Endodermal cell (in vitro differentiated cells): ENCODE measurements around the gene DPF3. TPM values are rescaled to one million over a fixed set of nuclear protein-coding genes. Genes with fewer than 3 reads are reported as not detected.

Experiments used
- DNase-seq: peaks from one replicate; pipeline ENCODE4 v3.0.0-alpha.2; 2017
- H3K27ac ChIP-seq: 2 replicates; pipeline ENCODE4 v1.5.1; 2013; ENCODE audit warnings: mild to moderate bottlenecking, low read depth, low read length, moderate library complexity
- H3K27me3 ChIP-seq: 2 replicates; pipeline ENCODE4 v1.6.1; 2013; ENCODE audit warnings: mild to moderate bottlenecking, low read length, moderate library complexity; ENCODE audit not compliant: insufficient read depth, control insufficient read depth, poor library complexity, severe bottlenecking
- H3K36me3 ChIP-seq: 2 replicates; pipeline ENCODE4 v1.7.0; 2013; ENCODE audit warnings: mild to moderate bottlenecking, low read length, moderate library complexity; ENCODE audit not compliant: control insufficient read depth, insufficient read depth
- H3K4me1 ChIP-seq: one replicate; pipeline ENCODE4 v1.7.0; 2013; ENCODE audit warnings: low read length; ENCODE audit not compliant: control insufficient read depth, insufficient read depth
- H3K4me3 ChIP-seq: 2 replicates; pipeline ENCODE4 v1.5.1; 2013; ENCODE audit warnings: mild to moderate bottlenecking, low read length, moderate library complexity
- H3K9ac ChIP-seq: 2 replicates; pipeline ENCODE4 v1.6.1; 2013; ENCODE audit warnings: mild to moderate bottlenecking, low read length, moderate library complexity; ENCODE audit not compliant: poor library complexity, severe bottlenecking; ENCODE audit errors: extremely low read depth
- H3K9me3 ChIP-seq: 2 replicates; pipeline ENCODE4 v1.6.1; 2013; ENCODE audit warnings: mild to moderate bottlenecking, low read length, moderate library complexity; ENCODE audit not compliant: control insufficient read depth
- H3K27ac Mint-ChIP-seq: 2 replicates; pipeline ENCODE4 v1.8.0; 2020; ENCODE audit warnings: mixed read lengths
- H3K27me3 Mint-ChIP-seq: 2 replicates; pipeline ENCODE4 v1.8.0; 2021; ENCODE audit warnings: mild to moderate bottlenecking, mixed read lengths; ENCODE audit not compliant: insufficient read depth
- H3K36me3 Mint-ChIP-seq: 2 replicates; pipeline ENCODE4 v1.8.0; 2020; ENCODE audit warnings: low read depth, mixed read lengths
- H3K4me1 Mint-ChIP-seq: 2 replicates; pipeline ENCODE4 v1.8.0; 2020; ENCODE audit warnings: mixed read lengths
- H3K4me3 Mint-ChIP-seq: 2 replicates; pipeline ENCODE4 v1.8.0; 2020; ENCODE audit warnings: mild to moderate bottlenecking, moderate library complexity, mixed read lengths
- H3K9me3 Mint-ChIP-seq: 2 replicates; pipeline ENCODE4 v1.8.0; 2020; ENCODE audit warnings: mild to moderate bottlenecking, mixed read lengths
- CTCF ChIP-seq: fragments of 200-600 bp; sonication (generic); conservative IDR thresholded peaks from 2 replicates; pipeline ENCODE4 v1.5.0; 2021; ENCODE audit warnings: antibody characterized with exemption, mild to moderate bottlenecking
- WGBS, 2 experiments: methylation state at CpG; one replicate each; pipeline versions ENCODE4 v1.1.5 to v1.1.7; 2013; ENCODE audit warnings: missing lambda C conversion rate in 2 of 2, mixed read lengths in 1 of 2; ENCODE audit not compliant: insufficient coverage in 1 of 2, insufficient read length in 1 of 2; 5-methylcytosine and 5-hydroxymethylcytosine counted together
- long read RNA-seq, 4 experiments: library from polyadenylated mRNA in 2 of 4; library from RNA in 1 of 4; library from capped mRNA in 1 of 4; stranded (forward) in 3 of 4; unstranded in 1 of 4; transcript quantifications; one replicate each; pipeline ENCODE4 v2.0.0, GENCODE V29; 2020 to 2021; ENCODE audit warnings: inconsistent platforms in 1 of 4
- polyA plus RNA-seq, 2 experiments: library from polyadenylated mRNA; stranded (reverse); fragments of 50-300 nt; gene quantifications; one replicate each; pipeline ENCODE4 v1.2.3, GENCODE V29; 2013
- total RNA-seq, 2 donors: library from RNA; stranded (reverse); fragmentation: NEBNext Ultra II Directional in 1 of 2; extraction: Animal tissue kit (Norgen Biotek cat#: 25700) in 1 of 2; gene quantifications; 2 replicates in 1 of 2; 3 replicates in 1 of 2; pipeline ENCODE4 v1.2.1, GENCODE V29; 2021

Gene DPF3
- total RNA-seq = not detected
- 3.5 TPM for polyA plus RNA-seq (2013, experiment 1 of 2)
- 3.9 TPM for polyA plus RNA-seq (2013, experiment 2 of 2)
- long read RNA-seq, experiment 1 = 0 reads
- long read RNA-seq, experiment 2, partial matches to known transcripts = 1 of 1 reads
- long read RNA-seq, experiment 2, other reads (novel, unspliced or antisense) = 0 of 1 reads
- long read RNA-seq, experiment 3, full-length matches to known transcripts = 1 of 1 reads
- long read RNA-seq, experiment 3, partial matches to known transcripts = 0 of 1 reads
- long read RNA-seq, experiment 3, other reads (novel, unspliced or antisense) = 0 of 1 reads
- long read RNA-seq, experiment 4 = 0 reads

- Histone ChIP-seq H3K9ac (peak within 1 kb of the TSS; percentile 39), H3K4me1 (no peaks in the 10 kb centered on the region), H3K9me3 (no peaks in the 10 kb centered on the region), H3K36me3 (no peaks in the 10 kb centered on the region), H3K27ac (no peak within 1 kb of the TSS), H3K27me3 (peaks cover 55% of the 10 kb centered on the region), H3K4me3 (peak within 1 kb of the TSS; percentile 90)
- peaks cover 79% of the 10 kb centered on the region for H3K27me3 Mint-ChIP-seq
- H3K9me3 Mint-ChIP-seq = no peaks in the 10 kb centered on the region
- peaks cover 43% of the 10 kb centered on the region for H3K4me1 Mint-ChIP-seq
- 0% methylated on average over 14 to 54 of the region's 54 CpGs for WGBS, 2 experiments
- no peaks in the 10 kb centered on the region for H3K36me3 Mint-ChIP-seq
- DNase-seq = peak; percentile 99
- H3K4me3 Mint-ChIP-seq = peak within 1 kb of the TSS; percentile 73
- TF ChIP-seq CTCF = no peak
- H3K27ac Mint-ChIP-seq = no peak within 1 kb of the TSS
Measured at GRCh38 chr14:72893636-72894322, at the start of gene DPF3. DPF3 (minus strand) TSS chr14:72894101; CDS start chr14:72894088, 13 bp downstream.

- 92 to 94% methylated on average over 9 to 14 of the region's 14 CpGs for WGBS, 2 experiments
- H3K9me3 ChIP-seq = no peaks in the 10 kb centered on the region
- H3K4me3 Mint-ChIP-seq = no peak overlapping the region
- H3K9ac ChIP-seq = no peak overlapping the region
- H3K27ac ChIP-seq = no peak overlapping the region
- no peaks in the 10 kb centered on the region for H3K4me1 Mint-ChIP-seq
- DNase-seq = no peak
- no peak overlapping the region for H3K27ac Mint-ChIP-seq
- H3K27me3 Mint-ChIP-seq = no peaks in the 10 kb centered on the region
- peaks cover 38% of the 10 kb centered on the region for H3K36me3 ChIP-seq
- no peaks in the 10 kb centered on the region for H3K27me3 ChIP-seq
- no peak overlapping the region for H3K4me3 ChIP-seq
- H3K9me3 Mint-ChIP-seq = no peaks in the 10 kb centered on the region
- peaks cover 55% of the 10 kb centered on the region for H3K36me3 Mint-ChIP-seq
- no peaks in the 10 kb centered on the region for H3K4me1 ChIP-seq
- TF ChIP-seq CTCF = peak; percentile 47
Measured at GRCh38 chr14:72942934-72943333, 49.0 kb upstream of the DPF3 start.

GRCh38 chr14:72941286-72941985 lies 47.5 kb upstream of the DPF3 start:
- TF ChIP-seq CTCF = no peak
- no peak overlapping the region for H3K9ac ChIP-seq
- peaks cover 40% of the 10 kb centered on the region for H3K36me3 ChIP-seq
- DNase-seq = no peak
- 89% methylated on average over 11 to 12 of the region's 12 CpGs for WGBS, 2 experiments
- peaks cover 61% of the 10 kb centered on the region for H3K36me3 Mint-ChIP-seq
- no peak overlapping the region for H3K4me3 Mint-ChIP-seq
- H3K27me3 Mint-ChIP-seq = no peaks in the 10 kb centered on the region
- H3K27ac Mint-ChIP-seq = no peak overlapping the region
- H3K27me3 ChIP-seq = no peaks in the 10 kb centered on the region
- no peak overlapping the region for H3K4me3 ChIP-seq
- H3K9me3 ChIP-seq = no peaks in the 10 kb centered on the region
- H3K4me1 Mint-ChIP-seq = no peaks in the 10 kb centered on the region
- H3K9me3 Mint-ChIP-seq = no peaks in the 10 kb centered on the region
- H3K27ac ChIP-seq = no peak overlapping the region
- no peaks in the 10 kb centered on the region for H3K4me1 ChIP-seq
